ENCODE measurements around the gene NFATC4.

DNA sequence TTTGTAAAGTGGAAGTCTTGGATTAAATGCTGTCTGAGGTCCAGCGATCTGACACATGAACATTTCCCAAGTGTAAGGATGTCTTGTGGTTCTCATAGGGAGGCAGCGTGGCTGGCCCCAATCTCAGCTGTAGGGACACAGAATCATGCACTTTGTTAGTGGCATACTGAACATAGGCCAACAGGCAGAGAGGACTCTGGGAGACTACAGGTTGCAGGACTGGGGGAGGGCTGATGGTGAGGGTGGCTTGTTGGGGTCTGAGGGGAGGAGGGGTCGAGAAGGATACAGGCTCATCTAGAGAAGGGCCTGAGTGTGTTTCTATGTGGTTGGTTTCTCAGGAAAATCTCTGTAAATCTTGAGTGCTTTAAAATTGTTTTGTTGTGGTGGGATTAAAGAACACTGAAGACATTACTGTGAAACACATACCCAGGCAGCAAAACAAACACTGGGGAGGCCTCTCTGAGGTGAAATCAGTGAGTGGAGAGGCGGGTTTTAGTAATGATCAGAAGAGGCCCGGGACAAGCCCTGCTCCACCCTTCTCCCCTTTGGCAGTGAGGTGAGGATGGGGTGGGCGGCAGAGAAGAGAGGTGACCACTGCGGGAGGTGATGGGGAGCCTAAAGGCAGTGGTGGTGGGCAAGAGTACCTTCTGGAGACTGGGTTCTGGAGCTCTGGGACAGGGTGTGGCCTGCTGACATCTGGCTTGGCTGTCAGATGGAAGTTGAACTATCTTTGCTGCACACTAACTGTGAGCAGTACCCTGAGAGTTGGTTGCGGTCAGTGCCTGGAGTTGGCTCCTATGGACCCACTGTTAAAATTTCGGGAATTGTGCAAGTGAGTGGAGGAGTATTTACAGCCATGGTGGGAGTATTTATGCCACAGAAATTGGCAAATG lies 34.1 kb downstream of the NFATC4 start:
- TF ChIP-seq, protein P1, sequence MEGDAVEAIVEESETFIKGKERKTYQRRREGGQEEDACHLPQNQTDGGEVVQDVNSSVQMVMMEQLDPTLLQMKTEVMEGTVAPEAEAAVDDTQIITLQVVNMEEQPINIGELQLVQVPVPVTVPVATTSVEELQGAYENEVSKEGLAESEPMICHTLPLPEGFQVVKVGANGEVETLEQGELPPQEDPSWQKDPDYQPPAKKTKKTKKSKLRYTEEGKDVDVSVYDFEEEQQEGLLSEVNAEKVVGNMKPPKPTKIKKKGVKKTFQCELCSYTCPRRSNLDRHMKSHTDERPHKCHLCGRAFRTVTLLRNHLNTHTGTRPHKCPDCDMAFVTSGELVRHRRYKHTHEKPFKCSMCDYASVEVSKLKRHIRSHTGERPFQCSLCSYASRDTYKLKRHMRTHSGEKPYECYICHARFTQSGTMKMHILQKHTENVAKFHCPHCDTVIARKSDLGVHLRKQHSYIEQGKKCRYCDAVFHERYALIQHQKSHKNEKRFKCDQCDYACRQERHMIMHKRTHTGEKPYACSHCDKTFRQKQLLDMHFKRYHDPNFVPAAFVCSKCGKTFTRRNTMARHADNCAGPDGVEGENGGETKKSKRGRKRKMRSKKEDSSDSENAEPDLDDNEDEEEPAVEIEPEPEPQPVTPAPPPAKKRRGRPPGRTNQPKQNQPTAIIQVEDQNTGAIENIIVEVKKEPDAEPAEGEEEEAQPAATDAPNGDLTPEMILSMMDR (conservative IDR thresholded peaks at IDR 0.05; ENCODE audit: low read depth, low read length): no peak
- TF ChIP-seq EZH2phosphoT487 (IDR thresholded peaks at IDR 0.05; ENCODE audit: borderline replicate concordance, low read length): no peak
- TF ChIP-seq EZH2 (IDR thresholded peaks at IDR 0.05; ENCODE audit: low read length, unreplicated experiment): no peak
